ENCODE measurements around the gene SH3RF3.
"Not testable (repeated sequence)": the region's sequence is repeated elsewhere in the genome, so short reads cannot be mapped to it uniquely, and the experiment has no call there.

The SH3RF3 gene

DNA sequence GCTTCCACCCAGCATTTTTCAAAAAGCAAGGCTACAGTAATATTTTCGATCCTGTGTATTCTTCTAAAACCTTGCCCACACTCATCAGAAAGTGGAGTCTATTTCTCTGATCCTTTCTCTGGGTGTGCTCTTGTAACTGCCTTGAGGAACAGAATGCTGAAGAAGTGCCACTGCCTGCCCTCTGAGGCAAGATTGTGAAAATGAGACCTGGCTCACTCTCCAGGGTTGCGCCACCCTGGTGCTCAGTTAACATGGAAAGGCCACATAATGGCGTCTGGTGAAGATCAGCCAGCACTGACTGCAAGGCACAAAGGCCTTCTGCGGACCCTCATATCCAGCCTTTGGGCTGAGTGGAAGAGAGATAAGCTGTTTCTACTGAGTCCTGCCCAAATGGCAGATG lies 11.2 kb upstream of the SH3RF3 start:
- no peaks in the 10 kb centered on the region for H3K4me1 ChIP-seq (ENCODE audit: insufficient read depth, insufficient read length)
- no peaks in the 10 kb centered on the region for H3K27me3 ChIP-seq (ENCODE audit: insufficient read depth, insufficient read length)
- no peak overlapping the region for H3K9ac ChIP-seq (ENCODE audit: insufficient read length, low read depth)
- no peak overlapping the region for H3K4me3 ChIP-seq (ENCODE audit: insufficient read length, low read depth)
- peaks cover 18% of the 10 kb centered on the region; the same call in 1 of the 2 replicates for H3K9me3 ChIP-seq (ENCODE audit: insufficient read depth, low read length)
- DNase-seq (ENCODE audit: low read depth, low spot score), result no peak
- TF ChIP-seq YY1 (IDR thresholded peaks at IDR 0.05; ENCODE audit: insufficient read depth, insufficient read length) (no peak), ZNF274 (IDR thresholded peaks at IDR 0.05; ENCODE audit: low read depth, low read length) (no peak), SUZ12 (IDR thresholded peaks at IDR 0.05; ENCODE audit: extremely low read depth, insufficient read depth, insufficient read length) (no peak)
- no peaks in the 10 kb centered on the region for H3K36me3 ChIP-seq (ENCODE audit: insufficient read depth, insufficient read length, low read length)

DNA sequence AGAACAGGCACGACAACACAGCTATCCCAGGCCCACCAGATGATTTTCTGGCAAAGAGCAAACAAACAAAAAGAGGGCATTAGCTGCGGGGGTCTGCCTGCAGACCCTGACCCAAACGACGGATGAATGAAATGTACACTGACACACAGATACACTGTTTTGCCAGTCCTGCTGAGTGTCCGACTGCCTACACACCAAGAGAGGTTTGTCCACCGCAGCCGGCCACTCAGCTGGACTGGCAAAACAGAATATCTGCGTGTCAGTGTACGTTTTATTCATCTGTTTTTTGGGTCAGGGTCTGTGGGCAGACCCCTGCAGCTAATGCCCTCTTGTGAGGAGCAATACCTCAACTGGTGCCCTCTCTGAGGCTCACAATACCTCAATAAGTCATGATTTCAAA lies 10.7 kb upstream of the SH3RF3 start:
- Histone ChIP-seq H3K4me1 (ENCODE audit: insufficient read depth, insufficient read length) (no peaks in the 10 kb centered on the region), H3K4me3 (ENCODE audit: insufficient read length, low read depth) (no peak overlapping the region), H3K36me3 (ENCODE audit: insufficient read depth, insufficient read length, low read length) (no peaks in the 10 kb centered on the region), H3K9ac (ENCODE audit: insufficient read length, low read depth) (no peak overlapping the region), H3K9me3 (ENCODE audit: insufficient read depth, low read length) (peaks cover 18% of the 10 kb centered on the region; the same call in 1 of the 2 replicates), H3K27me3 (ENCODE audit: insufficient read depth, insufficient read length) (no peaks in the 10 kb centered on the region)
- no peak for DNase-seq (ENCODE audit: low read depth, low spot score)
- TF ChIP-seq YY1 (IDR thresholded peaks at IDR 0.05; ENCODE audit: insufficient read depth, insufficient read length) (no peak), ZNF274 (IDR thresholded peaks at IDR 0.05; ENCODE audit: low read depth, low read length) (no peak), SUZ12 (IDR thresholded peaks at IDR 0.05; ENCODE audit: extremely low read depth, insufficient read depth, insufficient read length) (no peak)

DNA sequence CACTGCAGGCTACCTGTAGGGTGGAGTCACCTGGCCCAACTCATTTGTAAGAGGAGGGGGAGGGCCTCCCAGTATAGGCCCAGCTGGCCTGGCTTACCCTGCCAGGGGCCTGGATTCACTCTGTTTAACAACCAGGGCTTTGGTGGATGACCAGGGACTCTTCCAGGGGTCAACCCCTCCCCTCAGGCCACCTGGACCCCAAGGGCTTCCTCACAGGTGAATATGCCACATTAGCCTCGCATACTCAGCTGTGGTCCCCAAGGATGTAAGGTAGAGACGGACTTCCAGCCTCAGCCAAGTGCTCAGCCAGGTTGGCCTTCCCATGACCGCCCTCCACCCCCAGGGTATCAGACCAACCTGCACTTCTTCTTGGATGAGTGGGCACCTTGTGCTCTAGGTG lies 8.8 kb upstream of the SH3RF3 start:
- Histone ChIP-seq H3K4me1 (ENCODE audit: insufficient read depth, insufficient read length) (no peaks in the 10 kb centered on the region), H3K36me3 (ENCODE audit: insufficient read depth, insufficient read length, low read length) (no peaks in the 10 kb centered on the region), H3K4me3 (ENCODE audit: insufficient read length, low read depth) (no peak overlapping the region), H3K27me3 (ENCODE audit: insufficient read depth, insufficient read length) (no peaks in the 10 kb centered on the region), H3K9ac (ENCODE audit: insufficient read length, low read depth) (no peak overlapping the region), H3K9me3 (ENCODE audit: insufficient read depth, low read length) (peaks cover 18% of the 10 kb centered on the region; the same call in 1 of the 2 replicates)
- DNase-seq (ENCODE audit: low read depth, low spot score), result no peak
- TF ChIP-seq SUZ12 (IDR thresholded peaks at IDR 0.05; ENCODE audit: extremely low read depth, insufficient read depth, insufficient read length), result no peak
- no peak for TF ChIP-seq ZNF274 (IDR thresholded peaks at IDR 0.05; ENCODE audit: low read depth, low read length)
- no peak for TF ChIP-seq YY1 (IDR thresholded peaks at IDR 0.05; ENCODE audit: insufficient read depth, insufficient read length)

DNA sequence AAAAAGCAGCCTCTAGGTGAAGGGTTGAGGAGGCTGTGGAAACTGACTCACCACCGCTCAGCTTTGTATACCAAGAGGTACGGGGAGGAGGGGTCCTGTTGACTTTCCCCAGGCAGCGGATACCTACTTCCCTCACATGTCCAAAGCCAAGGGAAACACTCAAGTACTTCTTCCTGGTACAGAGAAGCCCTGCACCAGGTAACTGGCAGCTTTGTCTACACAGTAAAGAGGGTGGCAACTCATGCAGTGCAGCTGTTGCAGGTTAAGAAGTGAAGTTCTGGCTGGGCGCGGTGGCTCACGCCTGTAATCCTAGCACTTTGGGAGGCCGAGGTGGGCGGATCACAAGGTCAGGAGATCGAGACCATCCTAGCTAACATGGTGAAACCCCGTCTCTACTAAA lies 8.3 kb upstream of the SH3RF3 start:
- DNase-seq (ENCODE audit: low read depth, low spot score); H3K9ac ChIP-seq (ENCODE audit: insufficient read length, low read depth); H3K4me3 ChIP-seq (ENCODE audit: insufficient read length, low read depth); H3K27me3 ChIP-seq (ENCODE audit: insufficient read depth, insufficient read length); H3K4me1 ChIP-seq (ENCODE audit: insufficient read depth, insufficient read length); H3K36me3 ChIP-seq (ENCODE audit: insufficient read depth, insufficient read length, low read length): not testable (repeated sequence)
- peaks cover 18% of the 10 kb centered on the region; the same call in 1 of the 2 replicates for H3K9me3 ChIP-seq (ENCODE audit: insufficient read depth, low read length)

DNA sequence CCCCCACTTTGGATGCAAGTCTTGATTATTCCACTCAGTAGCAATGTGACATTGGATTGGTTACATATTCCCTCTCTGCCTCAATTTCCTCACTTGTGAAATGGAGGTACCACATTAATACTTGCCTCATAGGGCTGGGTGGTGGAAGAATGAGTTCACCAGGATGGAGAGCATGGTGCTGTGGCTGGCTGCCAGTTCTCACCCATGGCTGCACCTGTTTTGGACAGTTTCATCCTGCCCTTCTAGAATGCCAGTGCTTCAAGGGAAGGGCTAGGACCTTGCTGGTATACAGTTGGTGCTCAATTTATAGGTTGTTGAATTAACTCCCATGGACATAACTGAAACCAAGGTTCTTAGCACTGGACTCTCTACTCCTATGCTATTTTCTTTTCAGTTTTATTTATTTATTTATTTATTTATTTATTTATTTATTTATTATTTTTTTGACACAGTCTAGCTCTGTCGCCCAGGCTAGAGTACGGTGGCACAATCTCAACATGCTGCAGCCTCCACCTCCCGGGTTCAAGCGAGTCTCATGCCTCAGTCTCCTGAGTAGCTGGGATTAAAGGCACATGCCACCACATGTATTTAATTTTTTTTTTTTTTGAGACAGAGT lies 5.3 kb upstream of the SH3RF3 start:
- Histone ChIP-seq H3K9ac (ENCODE audit: insufficient read length, low read depth) (no peak overlapping the region), H3K9me3 (ENCODE audit: insufficient read depth, low read length) (peaks cover 2% of the 10 kb centered on the region; the same call in 1 of the 2 replicates), H3K4me3 (ENCODE audit: insufficient read length, low read depth) (no peak overlapping the region), H3K4me1 (ENCODE audit: insufficient read depth, insufficient read length) (no peaks in the 10 kb centered on the region), H3K36me3 (ENCODE audit: insufficient read depth, insufficient read length, low read length) (no peaks in the 10 kb centered on the region), H3K27me3 (ENCODE audit: insufficient read depth, insufficient read length) (peaks cover 18% of the 10 kb centered on the region)
- DNase-seq (ENCODE audit: low read depth, low spot score), result no peak
- TF ChIP-seq SUZ12 (IDR thresholded peaks at IDR 0.05; ENCODE audit: extremely low read depth, insufficient read depth, insufficient read length), result no peak
- no peak for TF ChIP-seq YY1 (IDR thresholded peaks at IDR 0.05; ENCODE audit: insufficient read depth, insufficient read length)
- no peak for TF ChIP-seq ZNF274 (IDR thresholded peaks at IDR 0.05; ENCODE audit: low read depth, low read length)

DNA sequence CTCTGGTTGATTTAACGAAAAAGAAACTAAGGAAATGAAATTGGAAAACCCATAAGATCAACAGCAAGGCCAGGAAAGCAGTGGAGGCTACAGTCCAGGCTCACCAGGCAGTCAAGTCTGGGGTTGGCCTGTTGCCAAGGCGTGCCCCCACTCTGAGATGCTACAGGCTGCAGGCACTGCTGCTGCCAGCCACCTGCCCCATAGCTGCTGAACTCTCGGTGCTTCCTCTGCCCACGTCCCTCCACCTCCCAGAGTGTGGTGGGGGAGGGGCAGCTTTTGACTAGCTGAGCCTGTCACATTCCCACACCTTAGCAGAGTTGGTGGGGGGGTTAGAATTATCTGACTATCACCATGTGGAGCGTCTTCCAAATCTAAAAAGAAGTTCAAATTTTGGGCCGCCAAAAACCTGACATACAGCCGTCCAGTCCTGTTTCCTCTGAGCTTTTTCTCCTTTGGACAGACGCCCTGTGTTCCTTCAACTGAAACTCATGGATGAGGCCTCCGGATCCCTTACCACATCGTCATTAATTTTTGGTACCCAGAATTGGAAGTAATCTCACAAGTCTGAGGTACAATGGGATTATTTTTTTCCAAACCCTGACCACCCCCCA lies 3.9 kb upstream of the SH3RF3 start:
- DNase-seq (ENCODE audit: low read depth, low spot score), result no peak
- H3K9ac ChIP-seq (ENCODE audit: insufficient read length, low read depth), result no peak overlapping the region

DNA sequence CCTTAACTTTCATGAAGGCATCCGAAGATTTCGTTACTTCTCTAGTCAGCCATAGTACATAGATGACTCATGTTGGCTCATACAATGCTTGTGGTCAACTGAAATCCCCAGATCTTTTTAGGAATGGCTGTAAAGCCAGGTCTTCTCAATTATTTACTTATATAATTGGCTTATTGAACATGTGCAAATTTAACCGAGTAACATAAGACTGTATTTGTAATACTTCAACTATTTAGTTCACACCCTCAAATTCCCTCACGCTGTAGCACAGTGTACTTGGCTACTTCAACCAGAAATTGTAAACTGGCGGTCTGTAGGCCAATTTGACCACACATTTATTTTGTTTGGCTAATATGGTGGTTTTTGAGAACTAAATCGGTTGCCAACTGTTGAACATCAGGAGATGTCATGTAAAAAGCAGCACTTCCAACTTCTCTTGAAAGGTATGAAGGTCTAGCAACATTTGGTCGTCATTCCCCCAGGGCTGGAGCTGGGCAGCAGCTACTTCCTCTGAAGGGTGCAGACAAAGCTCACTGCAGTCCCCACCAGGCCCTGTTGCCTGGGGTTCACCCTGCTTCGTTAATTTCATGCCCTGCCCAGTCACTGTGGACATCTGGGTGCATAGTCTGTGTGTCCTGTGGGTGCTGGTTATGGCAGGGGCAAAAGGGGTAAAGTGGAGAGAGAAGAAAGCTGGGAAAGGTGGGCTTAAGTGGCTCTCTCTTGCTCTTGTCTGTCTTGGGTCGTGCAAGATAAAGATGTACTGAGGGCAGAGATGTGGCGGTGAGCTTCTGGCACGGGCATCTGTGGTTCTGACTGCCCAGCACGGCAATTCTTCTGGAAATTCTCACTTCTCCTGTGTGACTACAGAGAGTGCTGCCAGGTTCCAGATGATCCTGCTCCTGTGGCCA lies 3.2 kb upstream of the SH3RF3 start:
- no peak overlapping the region for H3K4me3 ChIP-seq (ENCODE audit: insufficient read length, low read depth)
- no peaks in the 10 kb centered on the region for H3K36me3 ChIP-seq (ENCODE audit: insufficient read depth, insufficient read length, low read length)
- H3K9ac ChIP-seq (ENCODE audit: insufficient read length, low read depth), result no peak overlapping the region
- H3K9me3 ChIP-seq (ENCODE audit: insufficient read depth, low read length), result no peaks in the 10 kb centered on the region
- peaks cover 40% of the 10 kb centered on the region for H3K27me3 ChIP-seq (ENCODE audit: insufficient read depth, insufficient read length)
- no peak for TF ChIP-seq SUZ12 (IDR thresholded peaks at IDR 0.05; ENCODE audit: extremely low read depth, insufficient read depth, insufficient read length)
- no peak for TF ChIP-seq YY1 (IDR thresholded peaks at IDR 0.05; ENCODE audit: insufficient read depth, insufficient read length)
- TF ChIP-seq ZNF274 (IDR thresholded peaks at IDR 0.05; ENCODE audit: low read depth, low read length), result no peak
- DNase-seq (ENCODE audit: low read depth, low spot score), result no peak
- H3K4me1 ChIP-seq (ENCODE audit: insufficient read depth, insufficient read length), result peaks cover 8% of the 10 kb centered on the region

More for the DNA sequence above, 3.9 kb upstream of the SH3RF3 start:
- H3K4me1 ChIP-seq (ENCODE audit: insufficient read depth, insufficient read length), result peaks cover 7% of the 10 kb centered on the region
- H3K27me3 ChIP-seq (ENCODE audit: insufficient read depth, insufficient read length), result peaks cover 32% of the 10 kb centered on the region
- H3K9me3 ChIP-seq (ENCODE audit: insufficient read depth, low read length), result no peaks in the 10 kb centered on the region
- TF ChIP-seq SUZ12 (IDR thresholded peaks at IDR 0.05; ENCODE audit: extremely low read depth, insufficient read depth, insufficient read length), result no peak
- TF ChIP-seq ZNF274 (IDR thresholded peaks at IDR 0.05; ENCODE audit: low read depth, low read length), result no peak
- TF ChIP-seq YY1 (IDR thresholded peaks at IDR 0.05; ENCODE audit: insufficient read depth, insufficient read length), result no peak
- no peaks in the 10 kb centered on the region for H3K36me3 ChIP-seq (ENCODE audit: insufficient read depth, insufficient read length, low read length)
- H3K4me3 ChIP-seq (ENCODE audit: insufficient read length, low read depth), result no peak overlapping the region

Data from NT2/D1 (cell line).